Central memory CD8-positive, alpha-beta T cell (primary cell): ENCODE measurements around the gene SIK3.
A peak's percentile ranks its signal among the peaks of the same experiment; 100 is the strongest.
"Not testable (repeated sequence)": the region's sequence is repeated elsewhere in the genome, so short reads cannot be mapped to it uniquely, and the experiment has no call there.

Source experiments
- ATAC-seq: fragments of 150-1000 bp; cut with Tn5 transposase; replicated peaks from 2 replicates; pipeline ENCODE4 v1.10.0; 2022; ENCODE audit warnings: mild to moderate bottlenecking, moderate FRiP score, moderate number of reproducible peaks; ENCODE audit not compliant: poor library complexity, severe bottlenecking; ENCODE audit errors: extremely low read depth
- DNase-seq, 2 donors: peaks; one replicate each; pipeline ENCODE4 v3.0.0; 2021; ENCODE audit warnings: low spot score in 2 of 2
- H3K27ac Mint-ChIP-seq: one replicate; pipeline ENCODE4 v1.8.0; 2022; ENCODE audit warnings: low read depth, mild to moderate bottlenecking, moderate library complexity, mixed read lengths
- H3K27me3 Mint-ChIP-seq: one replicate; pipeline ENCODE4 v1.8.0; 2022; ENCODE audit warnings: mixed read lengths
- H3K36me3 Mint-ChIP-seq: one replicate; pipeline ENCODE4 v1.8.0; 2022; ENCODE audit warnings: mild to moderate bottlenecking, moderate library complexity, mixed read lengths; ENCODE audit not compliant: insufficient read depth
- H3K4me1 Mint-ChIP-seq: one replicate; pipeline ENCODE4 v1.8.0; 2022; ENCODE audit warnings: mixed read lengths
- H3K4me3 Mint-ChIP-seq: one replicate; pipeline ENCODE4 v1.8.0; 2022; ENCODE audit warnings: mild to moderate bottlenecking, moderate library complexity, mixed read lengths
- H3K9me3 Mint-ChIP-seq: one replicate; pipeline ENCODE4 v1.8.0; 2022; ENCODE audit warnings: mixed read lengths

Gene SIK3

DNA sequence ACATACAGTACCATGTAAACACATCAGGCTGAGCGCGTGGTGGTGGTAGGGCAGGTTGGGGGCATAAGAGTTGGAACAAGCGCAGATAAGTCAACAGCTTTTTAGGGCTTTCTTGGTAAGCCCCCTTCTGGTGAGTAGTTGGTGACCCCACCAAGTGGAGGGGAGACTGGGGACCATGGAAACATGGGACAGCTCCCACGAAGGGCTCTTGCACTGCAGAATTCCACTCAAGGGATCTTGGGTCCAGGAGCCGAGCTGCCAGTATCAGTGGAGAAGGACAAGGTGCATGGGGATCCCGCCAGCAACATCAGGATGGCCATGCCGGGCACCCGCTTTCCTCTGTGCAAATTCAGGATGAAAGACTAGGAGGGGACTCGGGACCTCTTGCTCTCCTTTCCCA lies 254.6 kb downstream of the SIK3 start:
- no peak overlapping the region for H3K27ac Mint-ChIP-seq
- H3K4me1 Mint-ChIP-seq: peaks cover 4% of the 10 kb centered on the region
- peaks cover 24% of the 10 kb centered on the region for H3K36me3 Mint-ChIP-seq
- ATAC-seq: no peak
- no peaks in the 10 kb centered on the region for H3K27me3 Mint-ChIP-seq
- H3K4me3 Mint-ChIP-seq: no peak overlapping the region
- no peak for DNase-seq
- H3K9me3 Mint-ChIP-seq: no peaks in the 10 kb centered on the region

DNA sequence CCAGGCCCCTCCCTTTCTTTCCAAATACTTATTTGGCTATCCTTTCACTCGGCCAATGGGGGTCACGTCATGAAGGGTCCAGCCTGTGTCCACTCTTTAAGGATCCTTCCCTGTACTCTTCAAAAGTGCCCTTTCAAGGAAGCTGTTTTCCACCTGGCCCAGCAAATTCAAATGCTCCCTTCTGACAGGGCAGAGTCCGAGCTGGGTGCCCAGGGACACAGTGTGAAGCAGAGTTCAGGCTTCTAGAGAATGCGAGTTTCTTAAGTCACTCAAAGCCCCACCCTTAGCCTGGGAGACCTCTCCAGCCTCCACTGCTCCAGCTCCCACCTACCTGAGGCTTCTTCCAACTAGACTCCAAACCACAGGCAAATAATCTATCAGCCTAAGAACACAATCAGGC lies 255.3 kb downstream of the SIK3 start:
- Mint-ChIP-seq H3K4me3 (no peak overlapping the region), H3K27ac (no peak overlapping the region)

DNA sequence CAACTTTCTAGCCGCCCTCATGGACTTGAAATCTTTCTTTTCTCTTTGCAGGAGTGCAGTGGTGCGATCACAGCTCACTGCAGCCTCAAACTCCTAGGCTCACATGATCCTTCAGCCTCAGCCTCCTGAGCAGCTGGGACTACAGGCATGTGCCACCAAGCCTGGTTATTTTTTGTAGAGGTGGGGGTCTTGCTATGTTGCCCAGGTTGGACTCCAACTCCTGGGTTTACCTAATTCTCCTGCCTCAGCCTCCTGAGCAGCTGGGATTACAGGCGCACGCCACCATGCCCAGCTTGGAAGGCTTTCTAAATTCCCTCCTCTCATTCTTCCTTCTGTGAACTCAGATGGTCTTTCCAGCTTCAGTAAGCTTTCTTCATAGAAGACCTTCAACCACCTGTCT lies 256.1 kb downstream of the SIK3 start:
- H3K27me3 Mint-ChIP-seq: no peaks in the 10 kb centered on the region
- no peak overlapping the region for H3K4me3 Mint-ChIP-seq
- DNase-seq: no peak
- H3K9me3 Mint-ChIP-seq: no peaks in the 10 kb centered on the region
- H3K4me1 Mint-ChIP-seq: peaks cover 4% of the 10 kb centered on the region
- H3K27ac Mint-ChIP-seq: peak overlapping the region; percentile 42
- no peak for ATAC-seq
- peaks cover 24% of the 10 kb centered on the region for H3K36me3 Mint-ChIP-seq

More for the DNA sequence above, 255.3 kb downstream of the SIK3 start:
- Mint-ChIP-seq H3K27me3 (no peaks in the 10 kb centered on the region), H3K4me1 (peaks cover 4% of the 10 kb centered on the region), H3K36me3 (peaks cover 24% of the 10 kb centered on the region), H3K9me3 (no peaks in the 10 kb centered on the region)
- no peak for DNase-seq
- ATAC-seq: no peak

DNA sequence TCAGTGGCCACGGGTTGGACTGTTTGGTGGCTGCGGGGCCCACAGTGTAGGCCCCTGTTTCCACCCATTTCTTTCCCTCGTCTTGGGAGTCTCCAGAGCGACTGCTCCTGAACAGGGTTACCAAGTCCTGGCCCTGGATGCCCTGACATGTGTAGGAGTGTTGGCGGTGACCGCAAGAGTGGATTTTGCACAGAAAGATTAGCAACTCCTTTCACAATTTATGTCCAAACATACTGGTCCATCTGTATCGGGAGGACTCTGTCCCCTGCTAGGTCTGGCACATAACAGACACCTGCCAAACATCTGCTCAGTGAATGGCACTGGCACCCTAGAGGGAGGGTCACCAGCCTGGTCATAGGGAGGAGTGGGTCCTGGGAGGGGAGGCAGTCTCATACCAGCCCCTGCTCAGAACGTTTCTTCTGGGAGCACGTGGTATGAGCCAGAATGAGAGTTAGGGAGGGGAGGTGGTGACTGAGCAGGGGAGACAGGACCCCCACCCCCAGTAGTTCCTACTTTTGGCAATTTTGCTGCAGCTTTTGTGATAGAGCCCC lies 257.4 kb downstream of the SIK3 start:
- H3K4me1 Mint-ChIP-seq: peaks cover 10% of the 10 kb centered on the region
- DNase-seq (no peak), ATAC-seq (no peak)
- no peak overlapping the region for H3K4me3 Mint-ChIP-seq
- H3K27me3 Mint-ChIP-seq: no peaks in the 10 kb centered on the region
- H3K9me3 Mint-ChIP-seq: no peaks in the 10 kb centered on the region
- no peak overlapping the region for H3K27ac Mint-ChIP-seq
- H3K36me3 Mint-ChIP-seq: peaks cover 22% of the 10 kb centered on the region

DNA sequence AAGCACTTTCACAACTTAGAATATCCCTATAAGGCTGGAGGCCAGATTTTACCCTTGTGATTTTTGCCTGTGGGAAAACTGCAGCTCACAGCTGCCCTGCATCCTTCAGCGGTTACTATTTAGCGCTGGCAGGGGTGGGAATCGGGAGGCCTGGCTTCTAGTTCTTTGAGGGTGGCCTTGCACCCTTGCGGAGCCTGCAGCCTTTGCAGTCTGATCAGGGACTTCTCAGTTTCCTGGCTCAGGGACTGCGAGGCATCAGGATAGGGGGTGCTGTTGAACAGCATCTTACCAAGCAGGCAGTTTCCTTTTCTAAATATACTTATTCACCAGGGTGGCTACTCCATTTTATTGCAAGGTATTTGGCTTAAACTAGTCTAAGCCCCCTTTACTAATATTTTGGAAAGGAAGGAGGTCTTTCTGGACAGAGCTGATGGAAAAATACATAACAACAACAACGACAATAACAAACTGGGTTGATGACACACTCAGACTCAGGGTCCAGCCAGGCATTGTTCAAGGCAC lies 257.9 kb downstream of the SIK3 start:
- Mint-ChIP-seq H3K27me3 (no peaks in the 10 kb centered on the region), H3K4me3 (no peak overlapping the region), H3K36me3 (peaks cover 18% of the 10 kb centered on the region), H3K27ac (no peak overlapping the region), H3K4me1 (peaks cover 14% of the 10 kb centered on the region), H3K9me3 (no peaks in the 10 kb centered on the region)
- ATAC-seq: no peak
- no peak for DNase-seq

DNA sequence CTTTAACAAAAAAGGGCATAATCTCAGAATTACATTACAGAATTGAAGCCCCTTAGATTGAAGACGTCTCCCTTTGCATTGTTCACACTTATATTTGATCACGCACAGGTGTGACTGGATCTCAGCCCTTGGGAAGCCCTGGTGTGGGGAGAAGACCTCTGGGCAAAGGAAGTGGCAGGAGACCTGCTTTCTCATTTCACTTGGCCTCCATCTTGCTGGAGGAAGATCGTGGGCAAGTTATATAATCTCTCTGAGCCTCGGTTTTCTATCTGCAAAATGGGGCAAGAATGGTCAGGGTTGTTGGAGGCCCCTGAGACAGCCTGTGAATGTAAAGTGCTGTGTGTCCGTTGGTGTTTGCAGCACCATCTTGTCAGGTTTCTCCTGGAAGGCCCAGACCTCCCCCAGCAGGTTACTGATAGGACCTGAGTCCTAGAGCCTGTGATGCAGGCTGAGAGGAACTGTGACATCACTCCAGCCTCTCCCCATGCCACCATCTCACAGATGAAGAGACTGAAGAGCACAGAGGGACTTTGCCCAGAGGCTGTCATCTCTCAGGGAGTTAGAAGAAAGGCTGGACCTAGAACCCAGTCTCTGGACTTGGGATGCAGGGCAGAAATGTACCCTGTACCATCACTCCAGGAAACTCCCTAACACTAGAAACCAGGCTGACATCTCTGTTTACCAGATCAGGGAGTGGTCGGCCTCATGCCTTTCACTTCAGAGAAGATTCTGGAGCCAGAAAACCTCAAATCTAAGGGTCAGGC lies 259.7 kb downstream of the SIK3 start:
- no peak for DNase-seq
- H3K27ac Mint-ChIP-seq: no peak overlapping the region

DNA sequence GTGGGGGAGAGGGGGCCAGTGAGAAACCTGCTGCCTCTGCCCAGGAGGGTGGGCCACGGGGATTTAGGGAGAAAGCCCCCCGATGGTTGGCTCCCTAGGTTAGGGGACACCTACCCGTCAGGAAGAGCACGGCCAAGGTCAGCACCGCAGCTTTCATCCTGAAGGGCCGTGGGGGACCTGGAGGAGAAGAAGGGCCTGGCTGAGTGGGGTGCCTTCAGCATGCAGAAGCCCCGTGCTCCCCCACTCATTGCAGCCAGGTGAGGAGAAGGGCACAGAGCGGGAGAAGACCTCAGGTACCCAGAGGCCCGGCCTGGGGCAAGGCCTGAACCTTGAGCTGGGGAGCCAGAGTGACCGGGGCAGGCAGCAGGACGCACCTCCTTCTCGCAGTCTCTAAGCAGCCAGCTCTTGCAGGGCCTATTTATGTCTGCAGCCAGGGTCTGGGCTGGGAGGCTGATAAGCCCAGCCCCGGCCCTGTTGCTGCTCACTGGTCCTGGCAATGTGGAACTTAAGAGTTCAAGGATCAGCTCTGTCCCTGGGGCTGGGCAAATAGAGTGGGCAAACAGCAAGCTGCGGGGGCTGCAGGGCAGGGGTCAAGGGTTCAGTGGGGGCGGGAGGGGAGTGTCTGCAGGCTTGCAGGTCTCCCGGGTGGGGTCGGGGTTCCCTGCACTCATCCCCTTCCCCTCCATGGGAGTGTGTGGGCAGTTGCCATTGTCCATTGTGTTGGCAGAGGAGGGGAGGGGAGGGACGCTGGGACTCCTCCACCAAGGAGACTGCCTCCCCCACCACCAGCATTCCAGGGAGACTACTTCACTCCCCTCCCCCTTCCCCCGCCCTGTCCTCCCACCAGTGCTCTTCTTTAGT lies 260.8 kb downstream of the SIK3 start, which contains the start of gene APOA1:
TSS of gene APOA1 (minus strand) at position 392 of the 861 bp plus-strand sequence. CDS start at position 157, 235 bp downstream.
- peaks cover 17% of the 10 kb centered on the region for H3K4me1 Mint-ChIP-seq
- peak within 1 kb of the TSS; percentile 79 for H3K4me3 Mint-ChIP-seq
- DNase-seq (no peak), ATAC-seq (no peak)
- peaks cover 4% of the 10 kb centered on the region for H3K36me3 Mint-ChIP-seq
- no peaks in the 10 kb centered on the region for H3K27me3 Mint-ChIP-seq
- H3K9me3 Mint-ChIP-seq: no peaks in the 10 kb centered on the region
- H3K27ac Mint-ChIP-seq: no peak within 1 kb of the TSS

More for the DNA sequence above, 259.7 kb downstream of the SIK3 start:
- H3K27me3 Mint-ChIP-seq: no peaks in the 10 kb centered on the region
- peaks cover 11% of the 10 kb centered on the region for H3K36me3 Mint-ChIP-seq
- H3K4me3 Mint-ChIP-seq: no peak overlapping the region
- peaks cover 21% of the 10 kb centered on the region for H3K4me1 Mint-ChIP-seq
- ATAC-seq: no peak
- no peaks in the 10 kb centered on the region for H3K9me3 Mint-ChIP-seq

DNA sequence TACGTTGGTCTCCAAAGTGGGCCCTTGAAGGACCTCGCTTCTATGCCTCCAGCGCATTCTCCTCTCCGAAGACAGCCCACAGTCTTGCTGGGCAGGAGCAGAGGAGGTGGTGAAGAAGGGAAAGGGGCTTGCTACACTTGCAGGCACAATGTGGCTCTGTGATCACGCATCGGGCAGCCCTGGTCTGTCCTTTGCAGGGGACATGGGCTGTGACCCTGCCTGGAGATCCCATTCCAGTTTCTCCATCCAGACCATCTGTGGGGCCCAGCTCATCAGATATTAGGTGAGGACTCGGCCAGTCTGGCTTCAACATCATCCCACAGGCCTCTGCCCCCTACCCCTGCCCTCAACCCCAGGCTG lies 261.6 kb downstream of the SIK3 start:
- peaks cover 4% of the 10 kb centered on the region for H3K36me3 Mint-ChIP-seq
- H3K4me3 Mint-ChIP-seq: peak overlapping the region; percentile 79
- ATAC-seq: no peak
- H3K9me3 Mint-ChIP-seq: no peaks in the 10 kb centered on the region
- no peak overlapping the region for H3K27ac Mint-ChIP-seq
- no peaks in the 10 kb centered on the region for H3K27me3 Mint-ChIP-seq
- no peak for DNase-seq
- H3K4me1 Mint-ChIP-seq: peaks cover 17% of the 10 kb centered on the region

DNA sequence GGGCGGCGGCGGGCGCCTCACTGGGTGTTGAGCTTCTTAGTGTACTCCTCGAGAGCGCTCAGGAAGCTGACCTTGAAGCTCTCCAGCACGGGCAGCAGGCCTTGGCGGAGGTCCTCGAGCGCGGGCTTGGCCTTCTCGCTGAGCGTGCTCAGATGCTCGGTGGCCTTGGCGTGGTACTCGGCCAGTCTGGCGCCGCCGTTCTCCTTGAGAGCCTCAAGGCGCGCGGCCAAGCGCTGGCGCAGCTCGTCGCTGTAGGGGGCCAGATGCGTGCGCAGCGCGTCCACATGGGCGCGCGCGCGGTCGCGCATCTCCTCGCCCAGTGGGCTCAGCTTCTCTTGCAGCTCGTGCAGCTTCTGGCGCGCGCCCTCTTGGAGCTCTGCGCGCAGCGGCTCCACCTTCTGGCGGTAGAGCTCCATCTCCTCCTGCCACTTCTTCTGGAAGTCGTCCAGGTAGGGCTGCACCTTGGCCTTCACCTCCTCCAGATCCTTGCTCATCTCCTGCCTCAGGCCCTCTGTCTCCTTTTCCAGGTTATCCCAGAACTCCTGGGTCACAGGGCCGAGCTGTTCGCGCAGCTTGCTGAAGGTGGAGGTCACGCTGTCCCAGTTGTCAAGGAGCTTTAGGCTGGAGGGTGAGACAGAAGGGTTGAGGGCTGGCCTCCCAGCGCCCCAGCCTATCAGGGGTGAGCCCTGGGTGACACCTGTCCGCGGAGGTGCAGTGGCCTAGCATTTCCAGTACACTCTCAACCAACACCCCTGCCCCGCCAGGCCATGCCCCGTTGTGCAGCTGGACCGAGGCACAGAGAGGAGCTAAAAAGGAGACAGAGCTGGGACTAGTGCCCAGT lies 262.2 kb downstream of the SIK3 start:
- Mint-ChIP-seq H3K4me1 (peaks cover 17% of the 10 kb centered on the region), H3K27ac (peak overlapping the region; percentile 49)
- DNase-seq: peak; percentile 58 to 72

DNA sequence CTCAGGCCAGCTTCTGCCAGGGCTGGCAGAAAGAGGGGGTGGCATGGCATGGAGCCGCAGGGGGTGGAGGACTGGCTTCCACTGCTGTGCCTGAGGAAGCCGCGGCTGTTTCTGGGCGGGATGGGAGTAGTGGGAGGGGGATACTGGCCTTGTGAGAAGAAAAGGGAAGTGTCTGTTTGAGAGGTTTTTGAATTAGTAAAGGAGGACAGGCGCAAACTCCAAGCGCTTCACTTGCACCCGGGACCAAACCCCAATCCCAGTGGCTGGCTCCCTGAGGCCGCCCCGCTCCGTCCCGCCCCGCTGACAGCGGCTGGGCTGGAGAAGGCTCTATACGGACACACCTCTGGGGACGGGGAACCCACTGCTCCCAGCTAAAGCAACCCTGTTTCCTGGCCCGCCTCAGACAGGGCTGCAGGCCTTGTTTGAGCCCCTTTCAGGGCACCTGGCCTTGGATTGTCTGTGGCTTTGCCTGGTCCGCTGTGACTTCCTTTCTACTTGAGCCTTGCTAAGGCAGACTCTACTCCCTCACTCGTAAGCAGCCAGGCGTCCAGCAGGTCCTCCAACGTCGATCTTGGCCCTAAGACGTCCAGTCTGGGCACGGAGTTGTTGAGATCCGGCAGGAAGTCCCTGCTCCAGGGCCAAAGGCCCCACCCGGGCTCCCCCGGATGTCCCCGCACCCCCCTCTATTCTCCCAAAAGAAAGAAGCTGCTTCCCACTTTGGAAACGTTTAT lies 263.0 kb downstream of the SIK3 start:
- Mint-ChIP-seq H3K27ac (peak overlapping the region; percentile 78), H3K4me1 (peaks cover 17% of the 10 kb centered on the region), H3K4me3 (peak overlapping the region; percentile 79), H3K27me3 (no peaks in the 10 kb centered on the region), H3K36me3 (peaks cover 3% of the 10 kb centered on the region), H3K9me3 (no peaks in the 10 kb centered on the region)
- DNase-seq (no peak), ATAC-seq (peak; percentile 2)

More for the DNA sequence above, 262.2 kb downstream of the SIK3 start:
- Mint-ChIP-seq H3K36me3 (peaks cover 4% of the 10 kb centered on the region), H3K9me3 (no peaks in the 10 kb centered on the region), H3K27me3 (no peaks in the 10 kb centered on the region), H3K4me3 (peak overlapping the region; percentile 79)
- ATAC-seq: peak; percentile 93

DNA sequence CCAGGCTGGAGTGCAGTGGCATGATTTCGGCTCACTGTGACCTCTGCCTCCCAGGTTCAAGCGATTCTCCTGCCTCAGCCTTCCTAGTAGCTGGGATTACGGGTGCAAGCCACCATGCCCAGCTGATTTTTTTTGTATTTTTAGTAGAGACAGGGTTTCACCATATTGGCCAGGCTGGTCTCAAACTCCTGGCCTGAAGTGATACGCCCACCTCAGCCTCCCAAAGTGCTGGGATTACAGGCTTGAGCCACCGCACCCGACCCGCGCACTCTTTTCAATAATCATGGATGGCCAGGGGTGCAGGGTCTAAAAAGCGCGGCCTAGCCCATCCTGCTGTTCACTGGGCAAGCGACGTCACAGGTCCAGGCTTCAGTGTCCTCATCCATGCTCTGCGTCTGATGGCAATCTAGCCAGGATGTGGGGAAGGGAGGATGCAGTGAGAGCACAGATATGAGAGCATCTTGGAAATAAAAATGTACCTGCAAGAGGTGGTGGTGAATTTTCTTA lies 263.6 kb downstream of the SIK3 start:
- Mint-ChIP-seq H3K27ac (peak overlapping the region; percentile 78), H3K4me1 (peaks cover 17% of the 10 kb centered on the region), H3K4me3 (peak overlapping the region; percentile 79)
- H3K27me3 Mint-ChIP-seq, ATAC-seq, H3K36me3 Mint-ChIP-seq, DNase-seq, H3K9me3 Mint-ChIP-seq: not testable (repeated sequence)
